ENCODE measurements around the gene CAPNS2. TPM values are rescaled to one million over a fixed set of nuclear protein-coding genes. Genes with fewer than 3 reads are reported as not detected.

Gene CAPNS2
- total and polyA plus RNA-seq, 9 of the 15 experiments (the other 6 are each of a cell fraction or from before 2014, with no cell fraction given) = 0.12 to 0.65 (median 0.24) TPM; not detected in 2

- CTCF ChIA-PET (ENCODE audit: low intra/inter-chr PET ratio) = no interaction called here
- H3K9me1 ChIP-seq (ENCODE audit: control insufficient read depth, insufficient read depth, low read length) = no peaks in the 10 kb centered on the region
- POLR2A ChIA-PET = no interaction called here
- TF ChIP-seq PHB (CRISPR knock-in tag; IDR thresholded peaks at IDR 0.05) (no peak), HDAC8 (tag; IDR thresholded peaks at IDR 0.05) (no peak), CBX2 (IDR thresholded peaks at IDR 0.05; ENCODE audit: insufficient read depth, low read length, poor library complexity, severe bottlenecking) (no peak), ZNF212 (CRISPR knock-in tag; IDR thresholded peaks at IDR 0.05) (no peak), SLC30A9 (CRISPR knock-in tag; IDR thresholded peaks at IDR 0.05) (no peak), BRF1 (IDR thresholded peaks at IDR 0.05; ENCODE audit: borderline replicate concordance, extremely low read depth, insufficient read length) (no peak), BCOR (IDR thresholded peaks at IDR 0.05) (no peak), TFAP4 (CRISPR knock-in tag; IDR thresholded peaks at IDR 0.05; ENCODE audit: borderline replicate concordance) (no peak), BRD9 (IDR thresholded peaks at IDR 0.05; ENCODE audit: low read depth, partially characterized antibody) (no peak), ZSCAN29 (IDR thresholded peaks at IDR 0.05) (no peak), TBL1XR1 (IDR thresholded peaks at IDR 0.05; ENCODE audit: low read length in 2 of 2) (no peak), STAT5B (CRISPR knock-in tag; IDR thresholded peaks at IDR 0.05) (no peak), RNF2 (IDR thresholded peaks at IDR 0.05) (no peak), PHB2 (IDR thresholded peaks at IDR 0.05; ENCODE audit: low read depth) (no peak), SRSF9 (IDR thresholded peaks at IDR 0.05; ENCODE audit: borderline replicate concordance, low read depth, low read length) (no peak), SMARCA4 (IDR thresholded peaks at IDR 0.05) (no peak)
- no peak overlapping the region for H3K4me3 ChIP-seq
- no peak overlapping the region for H2AFZ ChIP-seq (ENCODE audit: low read depth, low read length)
- H4K20me1 ChIP-seq (replicated peaks; ENCODE audit: control insufficient read depth, insufficient read depth, low read length) = no peaks in the 10 kb centered on the region
- no peak for DNase-seq (ENCODE audit: extremely low read depth in 1 of 4, low spot score in 3 of 4)
- H3K9me3 ChIP-seq (replicated peaks; ENCODE audit: control insufficient read depth, insufficient read depth, low read depth, low read length) = no peaks in the 10 kb centered on the region
- no peak for ATAC-seq
- H3K4me2 ChIP-seq (ENCODE audit: insufficient read depth, low read length) = no peak overlapping the region
- no peak overlapping the region for H3K9ac ChIP-seq (ENCODE audit: insufficient read depth in 1 of 2, low read depth in 2 of 2, low read length in 2 of 2)
- no peaks in the 10 kb centered on the region for H3K27me3 ChIP-seq (ENCODE audit: control insufficient read depth in 2 of 2, insufficient read depth in 2 of 2, low read length in 2 of 2)
- intact Hi-C loops (cut with micrococcal nuclease) = no loop called here
- peaks cover 0 to 35% of the 10 kb centered on the region in 2 experiments; a peak in 3 of 5 replicates for H3K4me1 ChIP-seq (replicated peaks in 1 of 2; ENCODE audit: control insufficient read depth in 2 of 2, insufficient read depth in 2 of 2, low read length in 2 of 2)
- H3K27ac ChIP-seq (ENCODE audit: extremely low read depth, low read depth, low read length) = no peak overlapping the region
- 12% methylated on average over 1 of the region's 1 CpG for WGBS (ENCODE audit: insufficient coverage, low coverage, missing lambda C conversion rate)
- H3K79me2 ChIP-seq (ENCODE audit: control insufficient read depth, insufficient read depth, low read length) = no peaks in the 10 kb centered on the region
- in situ Hi-C loops (cut with MboI) = no loop called here
- FAIRE-seq = peak; percentile 42
- BruUV-seq (replicated peaks) = no TSS peak
- no peaks in the 10 kb centered on the region for H3K36me3 ChIP-seq (ENCODE audit: control insufficient read depth, insufficient read depth, low read length)
Observed at GRCh38 chr16:55569025-55569424, 2.5 kb downstream of the CAPNS2 start.

Measured in K562 (cell line).